Testis (tissue), 3 donors: ENCODE results near the gene TMC6. TPM values are rescaled to one million over a fixed set of nuclear protein-coding genes. Genes with fewer than 3 reads are reported as not detected.

ENCODE experiments used
- DNase-seq: peaks from one replicate; pipeline ENCODE4 v3.0.0-alpha.2; 2019
- H3K27ac ChIP-seq, 2 donors: fragments of 200-600 bp; sonication (generic); one replicate each; pipeline ENCODE4 v1.5.1; 2019
- H3K27me3 ChIP-seq: fragments of 200-600 bp; sonication (generic); one replicate; pipeline ENCODE4 v1.5.1; 2019
- H3K36me3 ChIP-seq: fragments of 200-600 bp; sonication (generic); one replicate; pipeline ENCODE4 v1.5.1; 2017; ENCODE audit warnings: low read depth; ENCODE audit errors: missing control alignments
- H3K4me1 ChIP-seq: fragments of 200-600 bp; sonication (generic); one replicate; pipeline ENCODE4 v1.5.1; 2019
- H3K4me3 ChIP-seq, 2 donors: fragments of 200-600 bp; sonication (generic); one replicate each; pipeline ENCODE4 v1.5.1; 2017 to 2019
- H3K9me3 ChIP-seq: fragments of 200-600 bp; sonication (generic); one replicate; pipeline ENCODE4 v1.5.1; 2017
- POLR2A ChIP-seq: fragments of 450-650 bp; IDR thresholded peaks from one replicate; pipeline ENCODE4 v1.6.1; 2017; ENCODE audit warnings: antibody characterized with exemption, mild to moderate bottlenecking, moderate library complexity
- WGBS, 2 donors: methylation state at CpG; one replicate each; pipeline ENCODE4 v1.1.5; 2018; 5-methylcytosine and 5-hydroxymethylcytosine counted together
- intact Hi-C: fragments of 100-400 bp; cut with DNase I; formaldehyde crosslinking; loops from one replicate; pipeline ENCODE4 v1.15.1; 2023; ENCODE audit warnings: low total_unique reads
- polyA plus RNA-seq: library from polyadenylated mRNA; stranded (reverse); fragments of 350-450 nt; fragmentation: Illumina TruSeq; extraction: RNeasy Lipid Tissue Mini Kit (QIAGEN cat#74804); gene quantifications from one replicate; pipeline ENCODE4 v1.2.3, GENCODE V29; 2014; ENCODE audit warnings: low read depth, low replicate concordance; ENCODE audit not compliant: insufficient read depth
- total RNA-seq, 2 donors: library from RNA; depleted of rRNA; stranded (reverse); fragments of >200 nt; gene quantifications; one replicate each; pipeline ENCODE4 v1.2.3, GENCODE V29; 2016
- TF ChIP-seq, protein P1 (sequence below), 3 experiments: fragments of 450-650 bp in 2 of 3; fragments of 200-600 bp in 1 of 3; sonication (generic) in 1 of 3; IDR thresholded peaks; one replicate each; pipeline ENCODE4 v1.5.1; 2016 to 2019; ENCODE audit warnings: antibody characterized with exemption in 3 of 3, mild to moderate bottlenecking in 2 of 3, moderate library complexity in 1 of 3

TMC6 gene
- total and polyA plus RNA-seq, 3 donors from 2014 or later, result 10.8 to 20.3 (median 18.0) TPM

DNA sequence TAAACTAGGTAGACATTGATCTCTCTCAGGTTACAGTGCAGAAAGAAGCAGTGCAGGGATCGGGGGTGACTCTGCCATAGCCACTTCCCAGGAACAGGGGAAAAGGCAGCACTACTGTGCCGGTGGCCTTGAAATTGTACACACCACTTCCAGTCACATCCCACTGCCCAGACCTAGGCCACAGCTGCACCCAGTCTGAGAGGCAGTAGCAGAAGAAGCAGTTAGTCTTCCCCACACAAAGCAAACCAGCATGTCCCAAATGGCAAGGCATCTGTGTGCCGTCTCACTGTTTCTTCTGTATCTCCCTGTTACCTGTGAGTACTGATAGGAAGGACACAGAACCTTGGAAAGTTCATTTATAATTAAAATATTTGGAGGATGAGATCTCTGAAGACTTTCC, 47.0 kb downstream of the TMC6 start:
- no peaks in the 10 kb centered on the region for H3K9me3 ChIP-seq
- DNase-seq, result no peak
- TF ChIP-seq, protein P1, sequence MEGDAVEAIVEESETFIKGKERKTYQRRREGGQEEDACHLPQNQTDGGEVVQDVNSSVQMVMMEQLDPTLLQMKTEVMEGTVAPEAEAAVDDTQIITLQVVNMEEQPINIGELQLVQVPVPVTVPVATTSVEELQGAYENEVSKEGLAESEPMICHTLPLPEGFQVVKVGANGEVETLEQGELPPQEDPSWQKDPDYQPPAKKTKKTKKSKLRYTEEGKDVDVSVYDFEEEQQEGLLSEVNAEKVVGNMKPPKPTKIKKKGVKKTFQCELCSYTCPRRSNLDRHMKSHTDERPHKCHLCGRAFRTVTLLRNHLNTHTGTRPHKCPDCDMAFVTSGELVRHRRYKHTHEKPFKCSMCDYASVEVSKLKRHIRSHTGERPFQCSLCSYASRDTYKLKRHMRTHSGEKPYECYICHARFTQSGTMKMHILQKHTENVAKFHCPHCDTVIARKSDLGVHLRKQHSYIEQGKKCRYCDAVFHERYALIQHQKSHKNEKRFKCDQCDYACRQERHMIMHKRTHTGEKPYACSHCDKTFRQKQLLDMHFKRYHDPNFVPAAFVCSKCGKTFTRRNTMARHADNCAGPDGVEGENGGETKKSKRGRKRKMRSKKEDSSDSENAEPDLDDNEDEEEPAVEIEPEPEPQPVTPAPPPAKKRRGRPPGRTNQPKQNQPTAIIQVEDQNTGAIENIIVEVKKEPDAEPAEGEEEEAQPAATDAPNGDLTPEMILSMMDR (IDR thresholded peaks at IDR 0.05), result no peak
- TF ChIP-seq POLR2A, result no peak
- H3K4me3 ChIP-seq, result no peak overlapping the region
- no peaks in the 10 kb centered on the region for H3K4me1 ChIP-seq
- no peaks in the 10 kb centered on the region for H3K36me3 ChIP-seq
- H3K27me3 ChIP-seq, result no peaks in the 10 kb centered on the region
- no peak overlapping the region for H3K27ac ChIP-seq
- intact Hi-C loops, result no loop called here
- 47 to 64% methylated on average over 3 of the region's 3 CpGs for WGBS, 2 donors

DNA sequence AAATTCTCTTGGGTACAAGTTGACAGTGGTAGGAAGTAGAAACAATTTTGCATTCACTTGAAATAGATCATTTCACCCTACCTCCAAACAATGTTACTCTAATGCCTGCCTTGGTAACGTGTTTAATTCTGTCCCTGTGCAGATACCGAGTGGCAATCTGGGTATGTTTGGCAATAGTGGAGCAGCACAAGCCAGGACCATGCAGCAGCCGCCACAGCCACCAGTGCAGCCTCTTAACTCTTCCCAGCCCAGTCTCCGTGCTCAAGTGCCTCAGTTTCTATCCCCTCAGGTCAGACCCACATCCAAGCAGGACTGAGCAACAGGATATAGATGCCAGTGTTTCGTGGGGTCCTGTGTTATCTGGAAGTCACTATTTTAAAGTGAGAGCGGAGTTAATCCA, 49.3 kb downstream of the TMC6 start:
- H3K4me3 ChIP-seq, result no peak overlapping the region
- intact Hi-C loops, result no loop called here
- no peaks in the 10 kb centered on the region for H3K4me1 ChIP-seq
- H3K36me3 ChIP-seq, result no peaks in the 10 kb centered on the region
- H3K27me3 ChIP-seq, result no peaks in the 10 kb centered on the region
- WGBS, 2 donors, result 73 to 85% methylated on average over 6 of the region's 6 CpGs
- H3K27ac ChIP-seq, result no peak overlapping the region
- no peaks in the 10 kb centered on the region for H3K9me3 ChIP-seq
- DNase-seq, result no peak
- TF ChIP-seq, protein P1 (IDR thresholded peaks at IDR 0.05), result no peak
- no peak for TF ChIP-seq POLR2A

GRCh38 chr17:78075545-78075944, 53.0 kb downstream of the TMC6 start:
- TF ChIP-seq, protein P1 (IDR thresholded peaks at IDR 0.05), result no peak
- no peak for TF ChIP-seq POLR2A
- H3K4me1 ChIP-seq, result no peaks in the 10 kb centered on the region
- WGBS, 2 donors, result 91 to 94% methylated on average over 5 of the region's 5 CpGs
- no peaks in the 10 kb centered on the region for H3K9me3 ChIP-seq
- intact Hi-C loops, result no loop called here
- no peaks in the 10 kb centered on the region for H3K36me3 ChIP-seq
- no peak overlapping the region for H3K4me3 ChIP-seq
- no peak for DNase-seq
- no peaks in the 10 kb centered on the region for H3K27me3 ChIP-seq
- no peak overlapping the region for H3K27ac ChIP-seq

DNA sequence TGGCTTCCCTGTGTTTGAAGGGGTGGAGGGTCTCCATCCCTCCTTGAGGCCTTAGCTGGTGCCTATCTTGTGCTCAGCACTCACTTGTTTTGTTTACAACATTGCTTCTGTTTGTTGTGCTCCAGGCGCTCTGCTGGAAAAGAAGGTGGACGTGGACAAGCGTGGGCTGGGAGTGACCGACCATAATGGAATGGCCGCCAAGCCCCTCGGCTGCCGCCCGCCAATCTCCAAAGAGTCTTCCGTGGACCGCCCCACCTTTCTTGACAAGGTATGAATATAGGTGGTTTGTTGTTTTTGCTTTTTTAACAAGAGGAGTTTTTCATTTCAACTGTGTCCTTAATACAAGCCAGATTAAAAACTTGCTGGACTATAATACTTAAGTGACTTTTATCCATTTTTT, 53.5 kb downstream of the TMC6 start:
- H3K36me3 ChIP-seq, result no peaks in the 10 kb centered on the region
- no peak overlapping the region for H3K27ac ChIP-seq
- H3K4me1 ChIP-seq, result no peaks in the 10 kb centered on the region
- TF ChIP-seq, protein P1 (IDR thresholded peaks at IDR 0.05), result no peak
- no peak for TF ChIP-seq POLR2A
- no peaks in the 10 kb centered on the region for H3K9me3 ChIP-seq
- no peaks in the 10 kb centered on the region for H3K27me3 ChIP-seq
- WGBS, 2 donors, result 96 to 97% methylated on average over 10 of the region's 10 CpGs
- no peak overlapping the region for H3K4me3 ChIP-seq
- intact Hi-C loops, result no loop called here
- no peak for DNase-seq

GRCh38 chr17:78072961-78073360, 55.6 kb downstream of the TMC6 start:
- TF ChIP-seq, protein P1 (IDR thresholded peaks at IDR 0.05), result no peak
- no peak for TF ChIP-seq POLR2A
- Histone ChIP-seq H3K27me3 (no peaks in the 10 kb centered on the region), H3K9me3 (no peaks in the 10 kb centered on the region), H3K4me3 (no peak overlapping the region), H3K27ac (no peak overlapping the region), H3K4me1 (no peaks in the 10 kb centered on the region), H3K36me3 (no peaks in the 10 kb centered on the region)
- intact Hi-C loops, result no loop called here
- no peak for DNase-seq
- WGBS, 2 donors, result 92 to 95% methylated on average over 3 of the region's 3 CpGs
